H1 (cell line): ENCODE measurements around the gene PIGL. TPM values are rescaled to one million over a fixed set of nuclear protein-coding genes. Genes with fewer than 3 reads are reported as not detected.
A peak's percentile ranks its signal among the peaks of the same experiment; 100 is the strongest.

Source experiments
- CHD7 ChIP-seq: fragments of 300-600 bp; sonication (generic); IDR thresholded peaks from 2 replicates; pipeline ENCODE4 v1.7.1; 2012; ENCODE audit warnings: low read length, moderate library complexity, mild to moderate bottlenecking, inconsistent platforms; ENCODE audit not compliant: insufficient replicate concordance
- KDM5A ChIP-seq: fragments of 200-600 bp; IDR thresholded peaks from 2 replicates; pipeline ENCODE4 v1.7.1; 2012; ENCODE audit warnings: mild to moderate bottlenecking, low read length, inconsistent platforms, mixed read lengths
- POLR2AphosphoS5 ChIP-seq: IDR thresholded peaks from 2 replicates; pipeline ENCODE4 v1.6.1; 2011; ENCODE audit warnings: low read depth, low read length
- POU5F1 ChIP-seq: IDR thresholded peaks from 2 replicates; pipeline ENCODE4 v1.6.1; 2011; ENCODE audit warnings: low read depth, mild to moderate bottlenecking, low read length, moderate library complexity
- RFX5 ChIP-seq: IDR thresholded peaks from 2 replicates; pipeline ENCODE4 v1.6.1; 2011; ENCODE audit warnings: low read depth, low read length, improper control_type of control experiment, borderline replicate concordance
- SP2 ChIP-seq: IDR thresholded peaks from 2 replicates; pipeline ENCODE4 v1.6.1; 2012; ENCODE audit warnings: mild to moderate bottlenecking, low read length, inconsistent platforms
- TCF12 ChIP-seq: IDR thresholded peaks from 2 replicates; pipeline ENCODE4 v1.6.1; 2011; ENCODE audit warnings: low read depth, mild to moderate bottlenecking, low read length
- polyA plus RNA-seq, 7 experiments: library from polyadenylated mRNA; depleted of rRNA in 3 of 7; stranded (reverse) in 5 of 7; unstranded in 2 of 7; fragments of >200 nt in 5 of 7; fragments of 200-250 nt in 2 of 7; gene quantifications; 1 replicate in 5 of 7; 2 replicates in 1 of 7; 4 replicates in 1 of 7; pipeline versions ENCODE4 v1.2.1 to v1.2.3, GENCODE V29; 2011 to 2013; ENCODE audit warnings: missing spikeins in 2 of 7, mixed read lengths in 2 of 7
- total RNA-seq: library from RNA; stranded (reverse); fragmentation: NEBNext Ultra II Directional; extraction: Animal tissue kit (Norgen Biotek cat#: 25700); gene quantifications from 2 replicates; pipeline ENCODE4 v1.2.1, GENCODE V29; 2021
- TF ChIP-seq, protein P1 (sequence below), 3 experiments: IDR thresholded peaks; 1 replicate in 2 of 3; 2 replicates in 1 of 3; pipeline versions ENCODE4 v1.5.1 to v1.6.1; 2011; ENCODE audit warnings: low read length in 3 of 3, mild to moderate bottlenecking in 3 of 3, inconsistent platforms in 2 of 3, low read depth in 1 of 3, moderate library complexity in 1 of 3; ENCODE audit not compliant: insufficient read depth in 1 of 3; ENCODE audit errors: control extremely low read depth in 1 of 3

Gene PIGL
- total and polyA plus RNA-seq, 2 of the 8 experiments (the other 6 are each of a cell fraction or from before 2014, with no cell fraction given), result 28.4 to 30.8 TPM

- TF ChIP-seq CHD7 (no peak), POU5F1 (no peak), POLR2AphosphoS5 (no peak), SP2 (no peak), TCF12 (no peak), KDM5A (no peak), RFX5 (no peak)
- TF ChIP-seq, protein P1, sequence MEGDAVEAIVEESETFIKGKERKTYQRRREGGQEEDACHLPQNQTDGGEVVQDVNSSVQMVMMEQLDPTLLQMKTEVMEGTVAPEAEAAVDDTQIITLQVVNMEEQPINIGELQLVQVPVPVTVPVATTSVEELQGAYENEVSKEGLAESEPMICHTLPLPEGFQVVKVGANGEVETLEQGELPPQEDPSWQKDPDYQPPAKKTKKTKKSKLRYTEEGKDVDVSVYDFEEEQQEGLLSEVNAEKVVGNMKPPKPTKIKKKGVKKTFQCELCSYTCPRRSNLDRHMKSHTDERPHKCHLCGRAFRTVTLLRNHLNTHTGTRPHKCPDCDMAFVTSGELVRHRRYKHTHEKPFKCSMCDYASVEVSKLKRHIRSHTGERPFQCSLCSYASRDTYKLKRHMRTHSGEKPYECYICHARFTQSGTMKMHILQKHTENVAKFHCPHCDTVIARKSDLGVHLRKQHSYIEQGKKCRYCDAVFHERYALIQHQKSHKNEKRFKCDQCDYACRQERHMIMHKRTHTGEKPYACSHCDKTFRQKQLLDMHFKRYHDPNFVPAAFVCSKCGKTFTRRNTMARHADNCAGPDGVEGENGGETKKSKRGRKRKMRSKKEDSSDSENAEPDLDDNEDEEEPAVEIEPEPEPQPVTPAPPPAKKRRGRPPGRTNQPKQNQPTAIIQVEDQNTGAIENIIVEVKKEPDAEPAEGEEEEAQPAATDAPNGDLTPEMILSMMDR (IDR thresholded peaks at IDR 0.05; ENCODE audit: control extremely low read depth in 1 of 3, insufficient read depth in 1 of 3, low read depth in 1 of 3, low read length in 3 of 3), result peak; percentile 62 to 93 (median 91)
Observed at GRCh38 chr17:16363749-16364536, 146.9 kb downstream of the PIGL start (continued).
